PC-3 (cell line): ENCODE results near the gene WDR81. TPM values are rescaled to one million over a fixed set of nuclear protein-coding genes. Genes with fewer than 3 reads are reported as not detected.
"Not testable (repeated sequence)": the region's sequence is repeated elsewhere in the genome, so short reads cannot be mapped to it uniquely, and the experiment has no call there.

Experiments used
- ATAC-seq: fragments of 200-7000 bp; cut with Tn5 transposase; 2 replicates; pipeline ENCODE4 v1.9.1; 2020; ENCODE audit warnings: mild to moderate bottlenecking, moderate library complexity
- BruUV-seq: library from RNA; stranded (reverse); fragments of 400-500 nt; replicated peaks from 2 replicates; lab custom pipeline; 2021; lab: Mats Ljungman, UMichigan
- CTCF ChIA-PET: fragments of 300-600 bp; sonication (Branson Sonifier 250); formaldehyde crosslinking; loops from one replicate; lab custom pipeline; 2022; ENCODE audit warnings: antibody characterized with exemption; lab: Charles Lee
- POLR2A ChIA-PET: fragments of 300-600 bp; sonication (Branson Sonifier 250); formaldehyde crosslinking; loops from one replicate; lab custom pipeline; 2022; ENCODE audit warnings: antibody characterized with exemption; ENCODE audit not compliant: unreplicated experiment; lab: Charles Lee
- DNase-seq: peaks from one replicate; pipeline ENCODE4 v3.0.0-alpha.2; 2015
- H2AFZ ChIP-seq: fragments of 300-600 bp; sonication (generic); 2 replicates; pipeline ENCODE4 v1.6.0; 2016; ENCODE audit warnings: antibody characterized with exemption, low read length
- H3F3A ChIP-seq: fragments of 300-600 bp; sonication (generic); one replicate; pipeline ENCODE4 v1.6.0; 2017; ENCODE audit warnings: antibody characterized with exemption, low read length, control low read depth, mild to moderate bottlenecking; ENCODE audit not compliant: unreplicated experiment
- H3K27ac ChIP-seq: fragments of 300-600 bp; sonication (generic); 2 replicates; pipeline ENCODE4 v1.5.1; 2016; ENCODE audit warnings: mild to moderate bottlenecking, low read length
- H3K27me3 ChIP-seq: fragments of 300-600 bp; sonication (generic); 2 replicates; pipeline ENCODE4 v1.6.1; 2016; ENCODE audit warnings: low read length, mixed read lengths
- H3K36me3 ChIP-seq: fragments of 300-600 bp; sonication (generic); 2 replicates; pipeline ENCODE4 v1.6.1; 2016; ENCODE audit warnings: low read depth, mixed run types, low read length, mixed read lengths
- H3K4me1 ChIP-seq: fragments of 300-600 bp; sonication (generic); 2 replicates; pipeline ENCODE4 v1.5.1; 2016; ENCODE audit warnings: low read length; ENCODE audit not compliant: insufficient read depth
- H3K4me2 ChIP-seq: fragments of 300-600 bp; sonication (generic); 2 replicates; pipeline ENCODE4 v1.6.0; 2016; ENCODE audit warnings: low read length
- H3K4me3 ChIP-seq: fragments of 300-600 bp; sonication (generic); 2 replicates; pipeline ENCODE4 v1.5.1; 2016; ENCODE audit warnings: mild to moderate bottlenecking, low read length, mixed read lengths
- H3K79me2 ChIP-seq: fragments of 300-600 bp; sonication (generic); 2 replicates; pipeline ENCODE4 v1.6.1; 2017; ENCODE audit warnings: low read length, mixed read lengths
- H3K9ac ChIP-seq: fragments of 300-600 bp; sonication (generic); 2 replicates; pipeline ENCODE4 v1.6.0; 2016; ENCODE audit warnings: mild to moderate bottlenecking, low read length
- H3K9me2 ChIP-seq: fragments of 300-600 bp; sonication (generic); replicated peaks from 2 replicates; pipeline ENCODE4 v1.6.1; 2016; ENCODE audit warnings: mixed run types, low read length, mixed read lengths
- H3K9me3 ChIP-seq: fragments of 300-600 bp; sonication (generic); 2 replicates; pipeline ENCODE4 v1.6.1; 2016; ENCODE audit warnings: low read length, mixed read lengths
- H4K20me1 ChIP-seq: fragments of 300-600 bp; sonication (generic); 2 replicates; pipeline ENCODE4 v1.6.1; 2016; ENCODE audit warnings: low read length, mixed read lengths
- CTCF ChIP-seq: fragments of 300-600 bp; sonication (generic); conservative IDR thresholded peaks from 2 replicates; pipeline ENCODE4 v1.5.1; 2017; ENCODE audit warnings: antibody characterized with exemption, low read depth, mild to moderate bottlenecking, low read length
- EZH2 ChIP-seq: fragments of 300-600 bp; sonication (generic); IDR thresholded peaks from one replicate; pipeline ENCODE4 v1.6.1; 2017; ENCODE audit warnings: antibody characterized with exemption, mild to moderate bottlenecking, low read length; ENCODE audit not compliant: unreplicated experiment
- EZH2phosphoT487 ChIP-seq: fragments of 300-600 bp; sonication (generic); IDR thresholded peaks from 2 replicates; pipeline ENCODE4 v1.6.1; 2018; ENCODE audit warnings: mild to moderate bottlenecking, antibody characterized with exemption, low read length, borderline replicate concordance
- intact Hi-C: fragments of 100-400 bp; cut with micrococcal nuclease; formaldehyde crosslinking; loops from 2 replicates; pipeline ENCODE4 v1.9.0; 2023
- total RNA-seq: library from RNA; depleted of rRNA; stranded (reverse); fragments of >200 nt; gene quantifications from 2 replicates; pipeline ENCODE4 v1.2.3, GENCODE V29; 2014

WDR81 gene
- total RNA-seq, 1 experiment from 2014 or later, result 14.6 TPM

DNA sequence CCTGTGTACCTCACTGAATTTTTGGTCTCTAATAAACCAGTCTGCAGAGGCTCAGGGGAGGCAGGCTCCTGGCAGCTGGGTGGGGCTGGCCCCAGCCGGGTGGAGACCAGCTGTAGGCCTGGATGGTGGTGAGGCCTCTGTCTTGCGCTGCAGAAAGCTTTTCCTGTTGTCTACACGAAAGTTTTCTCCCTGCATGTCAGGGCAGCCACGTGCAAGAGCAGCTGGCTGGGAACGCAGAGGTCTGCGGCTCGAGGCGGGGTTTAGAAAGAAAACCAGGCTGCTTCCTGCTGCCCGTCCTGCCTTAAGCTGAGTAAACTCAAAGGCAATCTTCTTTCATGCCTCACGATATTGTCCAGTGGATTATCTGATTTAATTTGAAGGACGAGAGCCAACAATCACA lies 39.8 kb downstream of the WDR81 start:
- H3K4me3 ChIP-seq, result no peak overlapping the region
- POLR2A ChIA-PET, result no interaction called here
- H3K4me1 ChIP-seq, result no peaks in the 10 kb centered on the region
- TF ChIP-seq CTCF, result no peak
- no peak for TF ChIP-seq EZH2phosphoT487
- TF ChIP-seq EZH2, result no peak
- H3F3A ChIP-seq, result no peaks in the 10 kb centered on the region
- no peak overlapping the region for H3K27ac ChIP-seq
- H3K9ac ChIP-seq, result no peak overlapping the region
- ATAC-seq, result no peak
- no peak for DNase-seq
- CTCF ChIA-PET, result no interaction called here
- H4K20me1 ChIP-seq, result no peaks in the 10 kb centered on the region
- H3K27me3 ChIP-seq, result no peaks in the 10 kb centered on the region
- H2AFZ ChIP-seq, result no peak overlapping the region
- H3K79me2 ChIP-seq, result no peaks in the 10 kb centered on the region
- intact Hi-C loops, result no loop called here
- no TSS peak for BruUV-seq
- H3K36me3 ChIP-seq, result no peaks in the 10 kb centered on the region
- no peaks in the 10 kb centered on the region for H3K9me2 ChIP-seq
- no peaks in the 10 kb centered on the region for H3K9me3 ChIP-seq
- no peak overlapping the region for H3K4me2 ChIP-seq

DNA sequence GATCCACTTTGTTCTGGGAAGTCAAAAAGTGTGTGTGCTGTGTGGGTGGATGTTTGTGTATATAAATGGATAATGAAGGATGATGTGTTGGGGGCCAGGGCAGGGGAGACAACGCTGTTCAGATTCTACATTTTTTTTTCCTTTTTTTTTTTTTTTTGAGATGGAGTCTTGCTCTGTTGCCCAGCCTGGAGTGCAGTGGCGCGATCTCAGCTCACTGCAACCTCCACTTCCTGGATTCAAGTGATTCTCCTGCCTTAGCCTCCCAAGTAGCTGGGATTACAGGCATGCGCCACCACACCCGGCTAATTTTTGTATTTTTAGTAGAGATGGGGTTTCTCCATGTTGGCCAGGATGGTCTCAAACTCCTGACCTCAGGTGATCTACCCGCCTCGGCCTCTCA lies 40.2 kb downstream of the WDR81 start:
- DNase-seq, H3K4me3 ChIP-seq, H3K79me2 ChIP-seq, H3K36me3 ChIP-seq, H3K9ac ChIP-seq, intact Hi-C loops, H4K20me1 ChIP-seq, H3K9me3 ChIP-seq, H2AFZ ChIP-seq, H3K4me1 ChIP-seq, H3K27me3 ChIP-seq, CTCF ChIA-PET, H3K27ac ChIP-seq, H3F3A ChIP-seq, POLR2A ChIA-PET, ATAC-seq, H3K9me2 ChIP-seq, BruUV-seq, H3K4me2 ChIP-seq: not testable (repeated sequence)

DNA sequence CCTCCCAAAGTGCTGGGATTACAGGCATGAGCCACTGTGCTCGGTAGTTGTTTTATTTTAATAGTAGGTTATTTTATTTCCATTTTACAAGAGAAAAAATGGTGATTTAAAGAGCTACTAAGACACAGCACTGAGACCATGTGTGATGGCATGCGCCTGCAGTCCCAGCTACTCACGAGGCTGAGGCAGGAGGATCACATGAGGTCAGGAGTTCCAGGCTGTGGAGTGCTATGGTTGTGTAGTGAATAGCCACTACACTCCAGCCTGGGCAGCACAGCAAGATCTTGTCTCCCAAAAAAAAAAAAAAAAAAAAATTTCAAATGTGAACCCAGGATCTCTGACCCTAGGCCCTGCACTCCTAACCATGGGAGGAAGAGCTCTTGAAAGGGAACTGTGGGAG lies 41.1 kb downstream of the WDR81 start:
- CTCF ChIA-PET, result no interaction called here

More for the DNA sequence above, 41.1 kb downstream of the WDR81 start:
- H4K20me1 ChIP-seq, result no peaks in the 10 kb centered on the region
- no peak for ATAC-seq
- no peaks in the 10 kb centered on the region for H3K27me3 ChIP-seq
- no peaks in the 10 kb centered on the region for H3K36me3 ChIP-seq
- H3K4me3 ChIP-seq, result no peak overlapping the region
- intact Hi-C loops, result no loop called here
- POLR2A ChIA-PET, result no interaction called here
- H3K4me1 ChIP-seq, result no peaks in the 10 kb centered on the region
- no peaks in the 10 kb centered on the region for H3F3A ChIP-seq
- no peak overlapping the region for H3K27ac ChIP-seq
- BruUV-seq, result no TSS peak
- no peak overlapping the region for H2AFZ ChIP-seq
- H3K79me2 ChIP-seq, result no peaks in the 10 kb centered on the region
- no peaks in the 10 kb centered on the region for H3K9me3 ChIP-seq
- H3K4me2 ChIP-seq, result no peak overlapping the region
- DNase-seq, result no peak
- TF ChIP-seq EZH2phosphoT487 (no peak), CTCF (no peak), EZH2 (no peak)
- no peak overlapping the region for H3K9ac ChIP-seq
- H3K9me2 ChIP-seq, result no peaks in the 10 kb centered on the region
